Glomerular endothelial cell (primary cell): Measurements from ENCODE around the gene SVBP. TPM values are rescaled to one million over a fixed set of nuclear protein-coding genes. Genes with fewer than 3 reads are reported as not detected.

ENCODE experiments used
- DNase-seq: peaks from one replicate; pipeline ENCODE4 v3.0.0-alpha.2; 2011; ENCODE audit warnings: low read depth, low spot score; ENCODE audit errors: extremely low read depth
- total RNA-seq: library from RNA; depleted of rRNA; stranded (reverse); fragments of >200 nt; gene quantifications from 2 replicates; pipeline ENCODE4 v1.2.3, GENCODE V29; 2015

Gene SVBP
- total RNA-seq, 1 donor from 2014 or later: 15.5 TPM

DNA sequence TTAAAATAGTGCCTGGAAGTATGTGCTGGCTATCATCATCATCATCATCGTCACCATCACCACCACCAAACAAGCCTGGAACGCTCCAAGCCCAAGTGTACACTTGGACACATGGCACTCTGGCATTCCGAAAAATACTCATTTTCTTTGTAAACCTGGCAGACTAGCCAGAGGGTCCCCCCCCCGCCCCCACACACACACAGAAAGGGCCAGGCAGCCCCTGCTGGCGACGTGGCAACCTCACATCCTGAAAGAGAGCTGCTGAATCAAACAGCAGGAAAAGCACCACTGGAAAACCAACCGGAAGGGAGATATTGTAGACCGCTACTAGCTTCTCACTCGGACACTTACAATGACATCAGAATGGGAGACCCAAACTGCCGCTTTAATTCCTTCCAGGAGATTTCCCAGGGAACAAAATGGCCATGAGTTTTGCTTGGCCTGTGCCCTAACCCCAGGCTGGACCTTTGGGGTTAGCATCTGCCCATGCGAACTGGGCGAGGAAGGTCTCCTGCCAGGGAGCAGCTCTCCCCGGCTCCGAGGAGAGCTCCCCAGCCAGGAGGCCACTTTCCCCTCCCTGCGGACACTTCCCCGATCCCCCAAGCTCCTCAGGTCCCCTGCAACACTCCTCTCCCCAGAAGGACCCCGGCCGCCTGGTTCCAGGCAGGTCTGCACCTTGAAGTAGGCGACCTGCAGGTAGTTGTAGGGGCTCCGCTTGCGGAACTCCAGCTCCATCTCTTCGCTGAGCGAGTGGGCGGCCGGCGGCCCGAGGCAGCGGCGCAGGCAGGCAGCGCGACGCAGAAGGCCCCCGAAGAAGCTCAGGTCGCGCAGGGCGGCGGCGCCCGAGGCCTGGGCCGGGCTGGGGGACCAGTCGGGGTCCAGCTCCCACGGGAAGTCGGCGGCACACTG lies 51.1 kb downstream of the SVBP start:
- DNase-seq: no peak

DNA sequence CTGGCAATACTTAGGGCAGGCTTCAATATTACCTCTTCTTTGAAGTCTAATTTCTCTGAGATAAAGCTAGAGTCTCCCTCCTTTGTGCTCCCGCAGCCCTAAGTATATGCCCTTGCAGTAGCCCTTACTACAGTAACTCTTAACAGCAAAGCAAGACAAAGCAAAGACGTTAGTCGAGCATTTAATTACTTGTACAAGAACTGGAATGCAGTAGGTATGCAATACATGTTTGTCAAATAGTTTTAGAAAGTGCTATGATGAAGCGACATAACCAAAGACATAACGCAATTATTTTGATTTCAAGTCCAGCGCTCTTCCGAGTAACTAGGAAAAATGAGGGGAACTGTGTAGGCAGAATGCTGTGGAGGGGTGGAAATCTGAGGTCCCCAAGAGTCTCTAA lies 51.9 kb downstream of the SVBP start:
- DNase-seq: no peak

DNA sequence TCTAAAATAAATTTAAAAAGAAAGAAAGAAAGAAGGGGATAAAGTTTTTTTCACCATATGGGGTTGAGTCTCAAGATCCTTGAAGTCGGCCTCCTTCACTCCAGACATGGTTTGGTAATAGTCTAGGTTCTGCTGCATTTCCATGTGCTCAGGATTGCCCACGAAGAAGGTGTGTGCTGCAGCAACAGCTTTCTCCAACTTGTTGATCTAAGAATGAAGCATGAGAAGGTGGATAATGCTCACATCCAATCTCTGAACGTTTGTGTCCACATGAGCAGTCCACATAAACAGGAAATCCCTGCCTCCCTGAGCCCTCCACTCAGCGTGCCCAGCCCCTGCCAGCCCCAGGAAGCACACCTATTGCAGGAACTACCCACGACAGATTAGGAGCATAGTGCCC lies 54.9 kb downstream of the SVBP start:
- no peak for DNase-seq

DNA sequence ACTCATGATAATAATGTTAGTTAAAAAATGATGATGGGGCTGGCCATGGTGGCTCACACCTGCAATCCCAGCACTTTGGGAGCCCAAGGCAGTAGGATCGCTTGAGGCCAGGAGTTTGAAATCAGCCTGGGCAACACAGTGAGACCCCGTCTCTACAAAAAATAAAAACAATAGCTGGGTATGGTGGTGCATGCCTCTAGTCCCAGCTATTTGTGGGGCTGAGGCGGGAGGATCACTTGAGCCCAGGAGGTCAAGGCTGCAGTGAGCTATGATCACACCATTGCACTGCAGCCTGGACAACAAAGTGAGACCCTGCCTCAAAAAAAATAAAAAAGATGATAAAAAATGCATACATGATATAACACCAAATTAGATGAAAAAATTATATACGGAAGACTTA lies 55.6 kb downstream of the SVBP start:
- no peak for DNase-seq

DNA sequence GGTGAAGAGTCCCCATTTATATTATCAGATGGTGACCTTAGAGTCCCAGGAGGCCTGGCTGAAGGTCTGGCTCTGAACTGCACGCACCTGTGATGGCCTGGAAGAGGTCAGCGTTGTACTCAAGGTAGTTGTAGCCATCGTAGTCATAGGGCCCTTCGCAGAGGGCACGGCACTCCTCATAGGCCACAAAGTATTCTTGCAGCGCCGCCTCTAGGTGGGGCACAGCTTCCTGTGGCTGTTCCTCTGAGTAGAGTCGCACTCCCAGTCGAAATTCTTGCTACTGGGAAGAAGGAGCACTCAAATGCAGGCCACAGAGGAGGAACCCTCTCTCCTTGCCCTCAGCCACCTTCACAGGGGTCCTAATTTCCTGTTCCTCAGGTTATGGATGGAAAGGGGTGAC lies 58.1 kb downstream of the SVBP start:
- DNase-seq: no peak

DNA sequence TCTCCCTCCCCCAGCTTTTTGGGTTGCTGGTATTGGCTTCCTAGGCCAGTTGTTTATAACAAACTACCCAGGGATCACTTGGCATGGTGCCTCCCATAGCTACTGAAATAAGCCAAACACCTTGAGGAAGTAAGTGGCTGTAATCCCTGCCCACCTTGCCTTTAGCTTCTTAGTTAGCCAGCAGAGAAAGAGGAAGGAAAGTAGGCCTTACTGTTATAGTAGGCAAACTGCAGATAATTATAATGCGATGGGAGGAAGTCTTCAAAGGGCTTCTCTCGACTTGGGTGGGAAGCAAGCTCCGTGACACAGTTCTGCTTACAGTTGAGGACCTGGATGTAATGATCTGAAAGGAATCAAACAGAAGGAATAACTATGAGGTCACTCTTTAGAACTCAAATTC lies 58.6 kb downstream of the SVBP start:
- no peak for DNase-seq

DNA sequence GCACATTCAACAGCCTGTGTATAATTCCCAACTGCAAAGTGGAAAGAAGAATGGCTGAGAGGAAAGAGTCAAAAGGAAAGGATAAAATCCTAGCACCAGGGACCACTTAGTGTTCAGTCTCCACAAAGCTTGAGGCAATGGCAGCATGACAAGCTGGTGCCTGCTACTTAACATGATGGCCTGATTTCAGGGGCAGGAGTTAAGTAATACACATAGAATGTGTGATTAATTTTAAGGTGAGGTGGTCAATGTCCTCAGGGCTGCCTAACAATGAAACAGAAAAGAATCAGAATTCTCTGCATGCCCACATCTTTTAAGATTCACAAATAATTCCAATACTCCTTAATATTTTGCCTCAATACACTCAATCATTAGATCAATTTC lies 59.3 kb downstream of the SVBP start:
- DNase-seq: no peak

Other genes with a start within 250 kb of the SVBP start
- 21.5 and 40.6 TPM in 2 replicates for gene PPIH, start 159.0 kb downstream of the SVBP start, total RNA-seq
- 620 TPM in 2 replicates for gene YBX1, start 135.0 kb downstream of the SVBP start, total RNA-seq
- not detected in 2 replicates for gene CLDN19, start 77.2 kb downstream of the SVBP start, total RNA-seq
- 120 and 202 TPM in 2 replicates for gene P3H1, start 50.4 kb downstream of the SVBP start, total RNA-seq
- 5.3 and 11.6 TPM in 2 replicates for gene C1orf50, start 50.1 kb downstream of the SVBP start, total RNA-seq
- gene TMEM269, start 32.4 kb downstream of the SVBP start, total RNA-seq: not detected in 2 replicates
- gene ERMAP, start 275 bp downstream of the SVBP start, total RNA-seq: 5.1 and 9.2 TPM in 2 replicates
- 8.5 and 9.0 TPM in 2 replicates for gene ZNF691, start 29.2 kb upstream of the SVBP start, total RNA-seq
- 126 and 197 TPM in 2 replicates for gene SLC2A1, start 141.5 kb upstream of the SVBP start, total RNA-seq